Psoas muscle (tissue), 8 donors: ENCODE results near the gene METTL23. TPM values are rescaled to one million over a fixed set of nuclear protein-coding genes. Genes with fewer than 3 reads are reported as not detected.

ENCODE experiments used
- ATAC-seq, 4 donors: fragments of 200-7000 bp; cut with Tn5 transposase; one replicate each; pipeline ENCODE4 v1.9.1; 2020; ENCODE audit warnings: moderate library complexity in 3 of 4, mild to moderate bottlenecking in 2 of 4
- DNase-seq, 2 donors: peaks; one replicate each; pipeline ENCODE4 v3.0.0-alpha.2; 2020
- H3K27ac ChIP-seq: fragments of 200-600 bp; one replicate; pipeline ENCODE4 v1.8.0; 2022
- H3K27me3 ChIP-seq, 3 donors: fragments of 200-600 bp in 1 of 3; one replicate each; pipeline versions ENCODE4 v1.6.1 to v1.8.0; 2013 to 2022; ENCODE audit warnings: low read length in 2 of 3, mild to moderate bottlenecking in 2 of 3, moderate library complexity in 1 of 3; ENCODE audit not compliant: insufficient read depth in 3 of 3
- H3K36me3 ChIP-seq, 2 donors: fragments of 200-600 bp in 1 of 2; one replicate each; pipeline versions ENCODE4 v1.6.1 to v1.8.0; 2013 to 2022; ENCODE audit warnings: low read depth in 1 of 2, mild to moderate bottlenecking in 1 of 2, moderate library complexity in 1 of 2; ENCODE audit not compliant: insufficient read depth in 1 of 2
- H3K4me1 ChIP-seq: fragments of 200-600 bp; one replicate; pipeline ENCODE4 v1.8.0; 2022
- H3K4me3 ChIP-seq: fragments of 200-600 bp; one replicate; pipeline ENCODE4 v1.8.0; 2022; ENCODE audit warnings: mild to moderate bottlenecking
- H3K9me3 ChIP-seq: fragments of 200-600 bp; one replicate; pipeline ENCODE4 v1.8.0; 2022
- CTCF ChIP-seq: fragments of 200-600 bp; IDR thresholded peaks from one replicate; pipeline ENCODE4 v1.8.0; 2022; ENCODE audit warnings: antibody characterized with exemption
- WGBS, 3 donors: extraction: QIAGEN DNeasy Blood & Tissue Kit; methylation state at CpG; one replicate each; pipeline versions ENCODE4 v1.1.6 to v1.1.7; 2013; 5-methylcytosine and 5-hydroxymethylcytosine counted together
- intact Hi-C, 2 donors: fragments of 100-400 bp; cut with DNase I; formaldehyde crosslinking; loops; one replicate each; pipeline versions ENCODE4 v1.11.0 to v1.14.2; 2022
- polyA plus RNA-seq, 3 donors: library from polyadenylated mRNA; stranded (reverse); fragments of 200-250 nt; gene quantifications; one replicate each; pipeline ENCODE4 v1.2.3, GENCODE V29; 2013
- total RNA-seq, 4 donors: library from RNA; stranded (reverse); fragmentation: NEBNext Ultra II Directional in 2 of 4; extraction: Animal tissue kit (Norgen Biotek cat#: 25700) in 2 of 4; gene quantifications; one replicate each; pipeline versions ENCODE4 v1.2.1 to v1.2.4, GENCODE V29; 2021 to 2023
- donor health status: healthy with polysubstance abuse.
- donor health status: DM: no; HTN: no; CAD: no; lungs with moderate emphysema.
- donor health status: Bipolar disorder and iron deficiency.
- donor health status: healthy.
- donor health status: DM: yes; HTN: yes; CAD: no.
- donor health status: DM: no; HTN: no; CAD: no.
- donor health status: DM: no; HTN: no; CAD: no.
- donor health status: DM: yes; HTN: yes; CAD: no.

The METTL23 gene
- total and polyA plus RNA-seq, 7 donors: 19.0 to 54.0 (median 27.0) TPM

- Histone ChIP-seq H3K4me1 (peaks cover 47% of the 10 kb centered on the region), H3K36me3 (peaks cover 2 to 66% of the 10 kb centered on the region in 2 donors), H3K27ac (peak overlapping the region; percentile 89), H3K9me3 (no peaks in the 10 kb centered on the region), H3K27me3 (no peaks in the 10 kb centered on the region), H3K4me3 (no peak overlapping the region)
- DNase-seq (peak in 1 of 2 donors; percentile 19), ATAC-seq (no peak)
- WGBS, 3 donors: 68 to 85% (median 78%) methylated on average over 5 of the region's 5 CpGs
- intact Hi-C loops: loop anchor here in 1 of 2 donors (5.0 kb wide), 1 partner anchor 157 kb away; no protein-coding TSS in a partner anchor
- no peak for TF ChIP-seq CTCF
Observed at GRCh38 chr17:76714336-76714735, 12.3 kb upstream of the METTL23 start.

GRCh38 chr17:76714822-76715495, 11.7 kb upstream of the METTL23 start:
- ATAC-seq (no peak), DNase-seq (peak; percentile 70 to 78)
- WGBS, 3 donors: 28 to 52% (median 37%) methylated on average over 4 of the region's 4 CpGs
- H3K36me3 ChIP-seq: peaks cover 6 to 72% of the 10 kb centered on the region in 2 donors
- H3K4me3 ChIP-seq: no peak overlapping the region
- peak; percentile 81 for TF ChIP-seq CTCF
- intact Hi-C loops: loop anchor here in 1 of 2 donors (5.0 kb wide), 1 partner anchor 158 kb away; no protein-coding TSS in a partner anchor
- no peaks in the 10 kb centered on the region for H3K9me3 ChIP-seq
- no peaks in the 10 kb centered on the region for H3K27me3 ChIP-seq
- peak overlapping the region; percentile 89 for H3K27ac ChIP-seq
- peaks cover 42% of the 10 kb centered on the region for H3K4me1 ChIP-seq

GRCh38 chr17:76715496-76715830, 11.2 kb upstream of the METTL23 start:
- H3K27me3 ChIP-seq: no peaks in the 10 kb centered on the region
- TF ChIP-seq CTCF: no peak
- ATAC-seq (no peak), DNase-seq (peak in 1 of 2 donors; percentile 48)
- WGBS, 3 donors: 89 to 98% (median 93%) methylated on average over 2 of the region's 2 CpGs
- intact Hi-C loops: no loop called here
- H3K4me3 ChIP-seq: peak overlapping the region; percentile 10
- peak overlapping the region; percentile 89 for H3K27ac ChIP-seq
- no peaks in the 10 kb centered on the region for H3K9me3 ChIP-seq
- H3K4me1 ChIP-seq: peaks cover 42% of the 10 kb centered on the region
- H3K36me3 ChIP-seq: peaks cover 8 to 77% of the 10 kb centered on the region in 2 donors

GRCh38 chr17:76716146-76716838, 10.3 kb upstream of the METTL23 start:
- peak overlapping the region; percentile 13 for H3K4me3 ChIP-seq
- H3K27me3 ChIP-seq: no peaks in the 10 kb centered on the region
- no peak for TF ChIP-seq CTCF
- intact Hi-C loops: no loop called here
- no peaks in the 10 kb centered on the region for H3K9me3 ChIP-seq
- peaks cover 8 to 86% of the 10 kb centered on the region in 2 donors for H3K36me3 ChIP-seq
- ATAC-seq: peak; percentile 87 to 94 (median 92)
- peaks cover 47% of the 10 kb centered on the region for H3K4me1 ChIP-seq
- peak; percentile 72 to 76 for DNase-seq
- 55 to 69% (median 66%) methylated on average over 13 of the region's 13 CpGs for WGBS, 3 donors
- H3K27ac ChIP-seq: peak overlapping the region; percentile 89
